ENCODE data around the gene FAM229A. TPM values are rescaled to one million over a fixed set of nuclear protein-coding genes. Genes with fewer than 3 reads are reported as not detected.

The FAM229A gene
- total RNA-seq, 1 donor from 2014 or later, result 8.5 TPM

DNA sequence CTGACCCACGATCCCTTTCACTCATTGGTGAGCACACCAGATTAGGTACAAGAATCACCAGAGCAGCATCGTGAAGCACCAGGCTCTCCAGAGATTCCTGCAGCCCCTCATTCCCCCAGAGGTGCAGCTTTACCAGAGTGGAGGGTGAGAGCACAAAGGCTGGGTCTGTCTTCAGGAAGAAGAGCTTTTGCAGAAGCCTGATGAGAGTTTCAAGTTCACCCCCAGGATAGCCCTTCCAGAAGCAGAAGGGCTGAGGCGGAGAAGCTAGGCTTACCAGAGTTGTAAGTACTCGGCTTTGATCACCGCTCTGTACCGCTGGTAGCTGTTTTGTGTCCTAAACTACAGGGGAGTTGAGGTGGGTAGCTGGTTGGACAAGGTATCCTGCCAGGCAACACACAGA, 3.2 kb upstream of the FAM229A start:
- TF ChIP-seq, protein P1, sequence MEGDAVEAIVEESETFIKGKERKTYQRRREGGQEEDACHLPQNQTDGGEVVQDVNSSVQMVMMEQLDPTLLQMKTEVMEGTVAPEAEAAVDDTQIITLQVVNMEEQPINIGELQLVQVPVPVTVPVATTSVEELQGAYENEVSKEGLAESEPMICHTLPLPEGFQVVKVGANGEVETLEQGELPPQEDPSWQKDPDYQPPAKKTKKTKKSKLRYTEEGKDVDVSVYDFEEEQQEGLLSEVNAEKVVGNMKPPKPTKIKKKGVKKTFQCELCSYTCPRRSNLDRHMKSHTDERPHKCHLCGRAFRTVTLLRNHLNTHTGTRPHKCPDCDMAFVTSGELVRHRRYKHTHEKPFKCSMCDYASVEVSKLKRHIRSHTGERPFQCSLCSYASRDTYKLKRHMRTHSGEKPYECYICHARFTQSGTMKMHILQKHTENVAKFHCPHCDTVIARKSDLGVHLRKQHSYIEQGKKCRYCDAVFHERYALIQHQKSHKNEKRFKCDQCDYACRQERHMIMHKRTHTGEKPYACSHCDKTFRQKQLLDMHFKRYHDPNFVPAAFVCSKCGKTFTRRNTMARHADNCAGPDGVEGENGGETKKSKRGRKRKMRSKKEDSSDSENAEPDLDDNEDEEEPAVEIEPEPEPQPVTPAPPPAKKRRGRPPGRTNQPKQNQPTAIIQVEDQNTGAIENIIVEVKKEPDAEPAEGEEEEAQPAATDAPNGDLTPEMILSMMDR (IDR thresholded peaks at IDR 0.05), result no peak
- Mint-ChIP-seq H3K27me3 (ENCODE audit: unreplicated experiment) (no peaks in the 10 kb centered on the region), H3K4me1 (ENCODE audit: unreplicated experiment) (peaks cover 9% of the 10 kb centered on the region), H3K4me3 (ENCODE audit: unreplicated experiment) (no peak overlapping the region), H3K27ac (ENCODE audit: unreplicated experiment) (peak overlapping the region; percentile 47), H3K9me3 (ENCODE audit: unreplicated experiment) (no peaks in the 10 kb centered on the region), H3K36me3 (ENCODE audit: unreplicated experiment) (peaks cover 13% of the 10 kb centered on the region)
- no peak for DNase-seq (ENCODE audit: extremely low spot score, unreplicated experiment)

DNA sequence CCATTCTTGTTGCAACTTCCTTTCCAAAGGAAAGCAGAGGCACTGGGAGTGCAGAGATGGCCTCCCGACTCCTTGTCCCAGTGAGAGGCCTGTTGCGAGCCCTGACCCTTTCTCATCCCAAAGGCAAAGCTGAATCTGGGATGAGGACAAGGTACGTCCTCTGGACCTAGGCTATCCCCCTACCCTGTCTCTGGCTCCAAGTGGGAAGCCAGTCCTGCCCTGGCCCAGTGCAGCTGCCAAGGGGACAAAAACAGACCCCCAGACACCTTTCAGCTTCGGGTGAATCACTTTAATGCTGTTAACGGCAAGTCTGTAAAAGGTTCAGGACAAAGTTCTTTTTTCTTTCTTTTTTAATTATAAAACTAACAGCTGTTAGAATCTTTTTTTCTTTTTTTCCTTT, 2.6 kb upstream of the FAM229A start:
- TF ChIP-seq, protein P1 (IDR thresholded peaks at IDR 0.05), result no peak
- Mint-ChIP-seq H3K4me1 (ENCODE audit: unreplicated experiment) (peaks cover 9% of the 10 kb centered on the region), H3K36me3 (ENCODE audit: unreplicated experiment) (peaks cover 13% of the 10 kb centered on the region), H3K4me3 (ENCODE audit: unreplicated experiment) (no peak overlapping the region), H3K9me3 (ENCODE audit: unreplicated experiment) (no peaks in the 10 kb centered on the region), H3K27me3 (ENCODE audit: unreplicated experiment) (no peaks in the 10 kb centered on the region), H3K27ac (ENCODE audit: unreplicated experiment) (no peak overlapping the region)
- no peak for DNase-seq (ENCODE audit: extremely low spot score, unreplicated experiment)

DNA sequence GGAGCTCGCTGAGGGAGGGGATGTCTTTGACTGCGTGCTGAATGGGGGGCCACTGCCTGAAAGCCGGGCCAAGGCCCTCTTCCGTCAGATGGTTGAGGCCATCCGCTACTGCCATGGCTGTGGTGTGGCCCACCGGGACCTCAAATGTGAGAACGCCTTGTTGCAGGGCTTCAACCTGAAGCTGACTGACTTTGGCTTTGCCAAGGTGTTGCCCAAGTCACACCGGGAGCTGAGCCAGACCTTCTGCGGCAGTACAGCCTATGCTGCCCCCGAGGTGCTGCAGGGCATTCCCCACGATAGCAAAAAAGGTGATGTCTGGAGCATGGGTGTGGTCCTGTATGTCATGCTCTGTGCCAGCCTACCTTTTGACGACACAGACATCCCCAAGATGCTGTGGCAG, 1.4 kb upstream of the FAM229A start:
- Mint-ChIP-seq H3K4me1 (ENCODE audit: unreplicated experiment) (peaks cover 9% of the 10 kb centered on the region), H3K27ac (ENCODE audit: unreplicated experiment) (no peak overlapping the region), H3K4me3 (ENCODE audit: unreplicated experiment) (no peak overlapping the region), H3K36me3 (ENCODE audit: unreplicated experiment) (peaks cover 17% of the 10 kb centered on the region), H3K27me3 (ENCODE audit: unreplicated experiment) (no peaks in the 10 kb centered on the region), H3K9me3 (ENCODE audit: unreplicated experiment) (no peaks in the 10 kb centered on the region)
- DNase-seq (ENCODE audit: extremely low spot score, unreplicated experiment), result no peak
- TF ChIP-seq, protein P1 (IDR thresholded peaks at IDR 0.05), result no peak

DNA sequence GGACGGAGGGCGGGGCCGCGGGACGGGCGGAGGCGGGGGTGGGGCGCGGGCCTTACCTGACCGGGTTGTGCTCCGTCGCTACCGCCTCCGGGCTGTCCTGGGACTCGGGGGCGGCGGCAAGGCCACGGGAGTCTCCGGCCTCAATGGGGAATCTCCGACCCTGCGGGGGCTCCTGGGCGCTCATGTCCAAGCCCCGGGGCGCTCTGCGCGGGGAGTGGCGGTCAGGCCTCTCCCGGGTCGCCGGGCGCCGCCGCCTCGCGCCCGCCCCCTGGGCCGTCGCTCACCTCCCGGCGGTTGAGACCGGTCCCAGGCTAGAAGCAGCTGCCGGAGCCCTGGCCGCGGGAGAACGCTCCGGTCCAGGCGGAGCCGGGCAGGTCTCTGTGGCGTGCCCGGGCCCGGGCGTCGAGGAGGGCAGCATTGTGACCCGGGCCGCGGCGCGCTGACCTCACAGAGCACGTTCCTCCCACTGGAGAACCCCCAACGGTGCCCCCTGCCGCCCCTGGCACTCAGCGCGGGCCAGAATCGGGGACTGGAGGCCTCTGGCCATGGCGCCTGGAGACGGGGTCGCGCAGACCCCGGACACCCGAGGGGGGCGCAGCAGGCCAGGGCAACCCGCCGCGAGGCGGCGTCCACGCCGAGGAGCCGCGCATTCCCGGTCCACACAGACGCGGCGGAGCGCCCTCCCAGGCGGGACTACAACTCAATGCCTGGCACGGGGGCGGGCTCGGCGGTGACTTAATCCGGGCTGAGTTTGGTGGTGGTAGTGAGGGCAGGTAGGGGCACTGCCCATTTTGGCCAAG, 411 bp downstream of the FAM229A start:
- H3K4me3 Mint-ChIP-seq (ENCODE audit: unreplicated experiment), result no peak overlapping the region
- no peak for DNase-seq (ENCODE audit: extremely low spot score, unreplicated experiment)
- peaks cover 15% of the 10 kb centered on the region for H3K36me3 Mint-ChIP-seq (ENCODE audit: unreplicated experiment)
- H3K27ac Mint-ChIP-seq (ENCODE audit: unreplicated experiment), result no peak overlapping the region
- peaks cover 9% of the 10 kb centered on the region for H3K4me1 Mint-ChIP-seq (ENCODE audit: unreplicated experiment)
- no peaks in the 10 kb centered on the region for H3K9me3 Mint-ChIP-seq (ENCODE audit: unreplicated experiment)
- TF ChIP-seq, protein P1 (IDR thresholded peaks at IDR 0.05), result peak; percentile 25
- H3K27me3 Mint-ChIP-seq (ENCODE audit: unreplicated experiment), result no peaks in the 10 kb centered on the region

DNA sequence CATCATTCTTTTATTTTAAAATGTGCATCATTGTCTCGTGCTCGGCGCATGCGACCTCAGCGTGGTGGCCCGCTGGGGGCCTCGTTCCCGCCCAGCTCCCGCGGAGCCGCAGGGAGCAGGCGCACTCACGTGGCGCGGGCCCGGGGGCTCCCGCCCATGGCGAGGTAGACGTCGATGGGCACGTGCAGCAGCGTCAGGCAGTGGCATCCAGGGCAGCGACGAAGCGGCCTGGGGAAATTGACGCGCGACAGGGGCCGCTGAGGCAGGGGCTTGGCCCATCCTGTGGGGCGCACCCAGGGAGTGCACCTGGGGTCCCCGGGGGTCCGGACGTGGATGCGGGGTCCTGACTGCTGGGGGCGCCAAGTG, 994 bp downstream of the FAM229A start:
- H3K9me3 Mint-ChIP-seq (ENCODE audit: unreplicated experiment), result no peaks in the 10 kb centered on the region
- H3K4me3 Mint-ChIP-seq (ENCODE audit: unreplicated experiment), result no peak overlapping the region

More for the DNA sequence above, 994 bp downstream of the FAM229A start:
- TF ChIP-seq, protein P1 (IDR thresholded peaks at IDR 0.05), result no peak
- H3K27ac Mint-ChIP-seq (ENCODE audit: unreplicated experiment), result no peak overlapping the region
- DNase-seq (ENCODE audit: extremely low spot score, unreplicated experiment), result no peak
- H3K27me3 Mint-ChIP-seq (ENCODE audit: unreplicated experiment), result no peaks in the 10 kb centered on the region
- peaks cover 9% of the 10 kb centered on the region for H3K4me1 Mint-ChIP-seq (ENCODE audit: unreplicated experiment)
- peaks cover 14% of the 10 kb centered on the region for H3K36me3 Mint-ChIP-seq (ENCODE audit: unreplicated experiment)

All from osteocyte (in vitro differentiated cells).